Activated T-cell treated with anti-CD3 and anti-CD28 coated beads for 4 hours (primary cell): ENCODE data around the gene SLITRK2.

Experiments
- DNase-seq: peaks from one replicate; pipeline ENCODE4 v3.0.0-alpha.2; 2020

SLITRK2 gene

GRCh38 chrX:145861818-145862217, 44.2 kb downstream of the SLITRK2 start:
- no peak for DNase-seq

GRCh38 chrX:145865082-145865481, 47.5 kb downstream of the SLITRK2 start:
- no peak for DNase-seq
